ENCODE results near the gene FASN. TPM values are rescaled to one million over a fixed set of nuclear protein-coding genes. Genes with fewer than 3 reads are reported as not detected.
A peak's percentile ranks its signal among the peaks of the same experiment; 100 is the strongest.

FASN gene
- total and polyA plus RNA-seq, 2 of the 13 experiments (the other 11 are each of a cell fraction or from before 2014, with no cell fraction given) = 51.7 to 101 TPM

GRCh38 chr17:82076785-82077591 lies 21.0 kb downstream of the FASN start (continued):
- TF ChIP-seq LBX2 (CRISPR knock-in tag; IDR thresholded peaks at IDR 0.05; ENCODE audit: borderline replicate concordance) (no peak), ONECUT2 (CRISPR knock-in tag; IDR thresholded peaks at IDR 0.05) (no peak), TP53 (CRISPR knock-in tag; conservative IDR thresholded peaks at IDR 0.05) (no peak), HOMEZ (CRISPR knock-in tag; IDR thresholded peaks at IDR 0.05; ENCODE audit: low read depth) (no peak), BRD4 (CRISPR knock-in tag; IDR thresholded peaks at IDR 0.05) (no peak), KMT2B (CRISPR knock-in tag; IDR thresholded peaks at IDR 0.05) (no peak), ATF7-NPFF (CRISPR knock-in tag; IDR thresholded peaks at IDR 0.05; ENCODE audit: low read depth) (peak; percentile 61; the same call in 1 of the 2 replicates), ZNF616 (CRISPR knock-in tag; IDR thresholded peaks at IDR 0.05; ENCODE audit: low read depth) (no peak), PRDM10 (CRISPR knock-in tag; IDR thresholded peaks at IDR 0.05; ENCODE audit: low read depth) (no peak), SAFB2 (CRISPR knock-in tag; IDR thresholded peaks at IDR 0.05; ENCODE audit: borderline replicate concordance, low read depth) (no peak), ZNF274 (CRISPR knock-in tag; IDR thresholded peaks at IDR 0.05) (peak; percentile 7; the same call in 1 of the 2 replicates), SKIL (CRISPR knock-in tag; IDR thresholded peaks at IDR 0.05; ENCODE audit: borderline replicate concordance) (no peak), ZNF224 (CRISPR knock-in tag; IDR thresholded peaks at IDR 0.05) (no peak), SIX1 (CRISPR knock-in tag; IDR thresholded peaks at IDR 0.05; ENCODE audit: borderline replicate concordance) (no peak), CREM (IDR thresholded peaks at IDR 0.05) (no peak), CREM (CRISPR knock-in tag; IDR thresholded peaks at IDR 0.05) (no peak), PCBP2 (optimal IDR thresholded peaks at IDR 0.05; ENCODE audit: low read depth, low read length, poor library complexity, severe bottlenecking) (no peak), ZNF101 (CRISPR knock-in tag; IDR thresholded peaks at IDR 0.05; ENCODE audit: borderline replicate concordance, low read depth) (peak; percentile 13; the same call in 1 of the 2 replicates), ZNF18 (CRISPR knock-in tag; IDR thresholded peaks at IDR 0.05; ENCODE audit: insufficient replicate concordance) (peak; percentile 19)

All from HepG2 (cell line).